ENCODE results near the gene ESF1. TPM values are rescaled to one million over a fixed set of nuclear protein-coding genes. Genes with fewer than 3 reads are reported as not detected.

The ESF1 gene
- total RNA-seq, 1 experiment from 2014 or later: 36.9 TPM

GRCh38 chr20:13784271-13784892 lies 337 bp downstream of the ESF1 start:
- Histone ChIP-seq H3K9me3 (ENCODE audit: control insufficient read depth, low read depth, low read length) (no peaks in the 10 kb centered on the region), H3T11ph (ENCODE audit: low read length) (no peak overlapping the region), H3K79me2 (ENCODE audit: insufficient read depth, low read length) (peaks cover 21% of the 10 kb centered on the region), H4K5ac (ENCODE audit: insufficient read length, low read depth, low read length) (no peak overlapping the region), H4K8ac (replicated peaks; ENCODE audit: insufficient read length, low read depth, low read length) (no peak overlapping the region), H2BK5ac (ENCODE audit: insufficient read length, low read length) (no peak overlapping the region), H2BK20ac (ENCODE audit: low read depth, low read length, poor library complexity, severe bottlenecking) (no peak overlapping the region), H3K14ac (ENCODE audit: insufficient read depth, low read length) (peak overlapping the region; percentile 1; the same call in 1 of the 2 replicates), H2AK5ac (ENCODE audit: insufficient read length, low read length) (no peak overlapping the region), H3K23me2 (ENCODE audit: insufficient read length, low read depth, low read length, poor library complexity, severe bottlenecking) (peaks cover 11% of the 10 kb centered on the region), H4K20me1 (ENCODE audit: control insufficient read depth, insufficient read depth, insufficient read length) (no peaks in the 10 kb centered on the region), H2BK12ac (ENCODE audit: insufficient read length, low read depth, low read length) (no peak overlapping the region), H3K23ac (ENCODE audit: insufficient read length, low read depth, low read length) (no peak overlapping the region), H3K4ac (ENCODE audit: low read depth, low read length) (no peak overlapping the region), H2AFZ (ENCODE audit: low read length) (no peak overlapping the region), H3K18ac (ENCODE audit: insufficient read length, low read depth, low read length) (no peak overlapping the region), H3K9ac (ENCODE audit: extremely low read depth, insufficient read length, low read length) (peak overlapping the region; percentile 70), H3K56ac (ENCODE audit: insufficient read length, low read depth, low read length) (no peak overlapping the region), H3K4me2 (ENCODE audit: insufficient read depth, insufficient read length, low read length) (peak overlapping the region; percentile 69), H3K79me1 (ENCODE audit: insufficient read depth, low read depth, low read length, poor library complexity, severe bottlenecking) (no peaks in the 10 kb centered on the region), H4K91ac (ENCODE audit: insufficient read length, low read depth, low read length) (no peak overlapping the region), H2BK15ac (ENCODE audit: low read depth, low read length) (no peak overlapping the region), H3K4me1 (ENCODE audit: insufficient read depth, low read length) (no peaks in the 10 kb centered on the region), H3K27ac (ENCODE audit: insufficient read length, low read depth, low read length) (no peak overlapping the region), H2BK120ac (ENCODE audit: low read depth, low read length, poor library complexity, severe bottlenecking) (no peak overlapping the region), H3K27me3 (ENCODE audit: insufficient read depth, low read length) (no peaks in the 10 kb centered on the region)
- no peaks in the 10 kb centered on the region; a peak in 1 of 5 replicates for H3K9me3 Mint-ChIP-seq
- no CpG with 5 or more reads among the region's 26 CpGs for WGBS (ENCODE audit: extremely low coverage, insufficient read length, low lambda C conversion rate)
- peaks cover 23 to 52% (median 40%) of the 10 kb centered on the region in 3 experiments for H3K36me3 Mint-ChIP-seq (ENCODE audit: insufficient read depth in 1 of 3, low read depth in 3 of 3)
- H3K27ac Mint-ChIP-seq: peak overlapping the region; percentile 94 to 99 (median 99)
- no peak for DNase-seq
- H3K27me3 Mint-ChIP-seq (ENCODE audit: low read depth): no peaks in the 10 kb centered on the region
- peak overlapping the region; percentile 96 to 98 for H3K4me3 Mint-ChIP-seq
- TF ChIP-seq CTCF (conservative IDR thresholded peaks at IDR 0.05): no peak
- H3K4me1 Mint-ChIP-seq: peaks cover 19 to 24% of the 10 kb centered on the region in 2 experiments

Data from H9 (cell line).